Measurements from ENCODE around the gene NHS.
"Not testable (repeated sequence)": the region's sequence is repeated elsewhere in the genome, so short reads cannot be mapped to it uniquely, and the experiment has no call there.

NHS gene

DNA sequence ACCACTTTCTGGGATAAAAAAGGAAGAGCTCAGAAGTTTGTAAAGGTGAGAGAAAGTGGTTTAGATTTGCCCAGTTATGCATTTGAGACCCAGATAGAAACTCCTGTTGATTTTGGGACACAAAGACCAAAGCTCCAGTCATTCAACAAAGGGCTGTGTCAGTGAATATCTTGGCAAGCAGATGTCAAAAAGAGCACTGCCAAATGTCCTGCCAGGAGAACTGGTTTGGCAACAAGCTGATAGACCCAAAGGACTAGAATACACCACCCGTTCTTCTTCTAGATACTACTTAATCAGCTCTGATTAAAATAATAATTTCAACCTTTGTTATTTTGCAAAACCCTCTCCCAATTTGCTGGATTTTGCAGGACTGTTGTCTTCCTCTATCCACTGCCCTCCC is 121.4 kb downstream of the NHS start:
- no peak for DNase-seq (ENCODE audit: low read depth)

DNA sequence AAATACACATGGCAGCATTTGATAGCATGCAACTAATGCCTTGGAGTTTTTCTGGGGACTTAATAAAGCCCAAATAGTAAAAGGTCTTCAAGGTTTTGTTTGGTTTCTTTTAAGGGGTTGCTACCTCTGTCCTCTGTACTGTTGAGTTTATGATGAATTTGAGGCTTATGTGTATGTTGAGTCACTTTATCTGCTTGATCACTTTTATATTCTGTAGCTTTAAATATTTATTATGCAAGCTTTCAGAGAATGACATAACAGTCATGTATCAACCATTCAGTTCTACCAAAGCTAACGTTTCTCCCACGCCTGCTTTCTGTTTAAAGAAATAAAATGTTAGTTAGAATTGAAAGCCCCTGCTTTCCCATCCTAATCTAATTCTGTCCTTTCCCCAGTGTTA is 122.2 kb downstream of the NHS start:
- DNase-seq (ENCODE audit: low read depth), result no peak

DNA sequence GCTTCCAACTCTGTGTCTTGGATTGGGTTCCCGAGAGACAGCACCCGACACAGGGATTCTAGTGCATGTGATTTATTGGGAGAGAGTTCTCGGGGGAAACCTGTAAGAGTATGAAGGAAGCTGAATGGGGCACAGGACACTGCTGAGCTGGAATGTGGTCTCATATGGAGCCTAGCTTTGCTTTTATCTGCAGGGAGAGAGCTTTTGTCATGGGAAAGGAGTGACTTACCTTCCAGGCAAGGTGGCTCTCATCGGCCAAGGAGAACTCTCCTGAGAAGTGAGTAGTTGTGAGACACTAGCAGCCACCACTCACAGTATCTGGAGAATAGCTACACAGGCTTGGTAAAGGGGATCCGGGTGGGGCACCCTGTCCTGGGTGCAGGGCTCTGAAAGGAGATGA is 124.5 kb downstream of the NHS start:
- DNase-seq (ENCODE audit: low read depth), result no peak

DNA sequence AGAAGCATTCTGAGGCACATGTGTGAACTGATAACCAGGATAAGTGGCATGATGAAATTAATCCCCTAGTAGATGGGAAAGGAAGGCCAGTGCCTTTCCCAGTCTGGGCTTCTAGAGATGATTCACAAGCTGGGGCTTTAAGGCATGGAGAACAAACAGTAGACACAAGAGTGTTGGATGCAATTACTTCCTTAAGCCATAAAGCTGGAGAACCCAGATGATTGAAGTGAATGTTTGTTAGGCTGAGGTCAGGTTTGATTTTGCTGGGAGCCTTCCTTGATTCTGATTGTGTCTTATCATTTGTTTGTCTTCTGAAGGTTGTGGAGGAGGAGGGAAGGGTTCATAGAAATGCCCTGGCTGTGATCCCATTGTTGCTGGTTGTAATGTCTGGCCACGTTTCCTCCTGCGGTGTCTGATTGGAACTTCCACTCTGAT is 125.2 kb downstream of the NHS start:
- peak; percentile 68 for DNase-seq (ENCODE audit: low read depth)

DNA sequence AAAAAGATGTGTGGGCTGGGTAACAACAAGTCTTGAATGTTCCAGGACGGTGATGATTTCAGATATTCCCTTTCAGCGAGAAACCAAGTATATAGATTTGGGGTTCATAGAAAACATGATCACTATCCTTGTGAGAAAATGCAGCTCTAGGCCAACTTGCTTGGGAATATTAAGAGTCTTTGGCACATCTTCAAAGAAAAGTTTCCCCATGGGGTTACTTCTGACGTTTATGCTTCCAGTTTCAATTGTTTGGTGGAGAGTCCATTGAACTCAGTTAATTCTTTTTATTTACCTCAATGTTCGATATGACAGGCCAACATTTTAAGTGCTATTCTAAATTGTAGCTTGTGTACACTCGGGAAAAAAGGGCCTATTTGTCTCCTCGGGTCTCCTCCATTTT is 126.7 kb downstream of the NHS start:
- no peak for DNase-seq (ENCODE audit: low read depth)

DNA sequence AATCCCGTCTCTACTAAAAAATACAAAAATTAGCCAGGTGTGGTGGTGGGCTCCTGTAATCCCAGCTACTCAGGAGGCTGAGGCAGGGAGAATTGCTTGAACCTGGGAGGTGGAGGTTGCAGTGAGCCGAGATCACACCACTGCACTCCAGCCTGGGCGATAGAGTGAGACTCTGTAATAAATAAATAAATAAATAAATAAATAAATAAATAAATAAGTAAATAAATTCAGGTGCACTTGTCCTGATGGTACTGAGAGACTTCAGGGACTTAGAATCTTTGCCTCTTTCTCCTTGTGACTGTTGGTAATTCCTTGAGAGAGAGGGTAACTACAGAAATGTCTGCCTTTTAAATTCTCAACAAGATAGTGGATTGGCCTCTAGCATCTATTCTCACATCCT is 131.4 kb downstream of the NHS start:
- not testable (repeated sequence) for DNase-seq (ENCODE audit: low read depth)

DNA sequence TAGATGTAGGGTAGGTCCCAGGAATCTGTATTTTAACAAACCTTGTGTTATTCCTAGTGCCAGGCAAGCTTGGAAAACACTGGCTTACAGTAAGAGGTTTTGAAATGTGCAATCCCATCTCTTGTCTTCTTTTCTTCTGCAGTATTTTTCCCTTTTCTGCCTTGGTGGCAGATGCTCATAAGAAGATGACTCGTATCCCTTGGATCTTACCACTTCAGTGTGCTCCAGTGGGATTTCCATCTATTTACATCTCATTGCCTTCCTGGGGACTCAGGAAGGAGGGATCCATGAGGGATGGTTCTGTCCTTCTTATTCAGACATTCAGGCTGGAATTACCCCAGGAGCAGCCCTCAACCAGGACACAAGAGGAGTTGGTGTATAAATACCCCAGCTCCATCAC is 136.6 kb downstream of the NHS start:
- DNase-seq (ENCODE audit: low read depth), result no peak

DNA sequence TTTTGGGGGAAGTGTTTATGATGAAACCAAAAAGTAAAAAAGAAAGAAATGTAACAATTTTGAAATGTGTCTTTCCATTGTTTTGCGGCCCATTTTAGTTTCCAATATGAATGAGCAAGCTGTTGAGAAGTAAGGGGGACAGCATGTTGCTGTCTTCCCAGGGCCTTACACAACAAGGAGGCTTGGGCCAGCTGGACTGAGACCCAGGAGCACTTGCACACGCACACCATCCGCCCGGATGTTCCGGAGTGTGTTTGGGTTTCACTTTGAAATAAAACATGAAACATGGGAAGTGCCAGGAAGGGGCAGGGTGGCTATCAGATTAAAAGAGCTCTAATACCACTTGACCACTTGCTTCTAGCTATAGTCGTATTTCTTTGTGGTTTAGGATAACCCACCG is 144.4 kb downstream of the NHS start:
- no peak for DNase-seq (ENCODE audit: low read depth)

DNA sequence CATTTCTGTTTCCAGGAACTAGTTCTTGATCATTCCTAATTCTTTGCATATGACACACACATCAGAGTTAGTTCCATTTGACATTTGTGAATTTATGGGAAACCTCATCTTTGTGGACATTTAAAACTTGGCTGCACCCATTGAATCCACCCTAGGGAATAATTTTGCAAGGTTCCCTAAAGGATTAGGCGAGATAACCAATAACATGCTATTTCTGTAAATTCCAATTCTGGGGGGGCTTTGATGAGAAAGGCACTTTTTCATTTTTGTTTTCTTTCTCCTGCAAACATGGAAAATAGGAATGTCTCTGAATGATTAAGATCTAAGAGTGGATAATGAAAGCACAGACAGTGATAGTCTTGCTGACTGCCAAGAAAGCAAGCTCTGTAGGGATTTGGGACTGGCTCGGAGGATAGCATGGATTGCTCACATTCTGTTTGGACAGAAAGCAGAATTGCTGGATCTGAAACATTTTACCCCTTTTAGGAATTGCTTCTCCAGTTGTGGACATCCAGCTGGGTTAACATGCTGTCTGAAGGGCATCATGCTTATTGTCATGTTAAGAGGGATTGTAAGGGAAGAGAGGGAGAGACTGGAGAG is 145.1 kb downstream of the NHS start:
- no peak for DNase-seq (ENCODE audit: low read depth)

DNA sequence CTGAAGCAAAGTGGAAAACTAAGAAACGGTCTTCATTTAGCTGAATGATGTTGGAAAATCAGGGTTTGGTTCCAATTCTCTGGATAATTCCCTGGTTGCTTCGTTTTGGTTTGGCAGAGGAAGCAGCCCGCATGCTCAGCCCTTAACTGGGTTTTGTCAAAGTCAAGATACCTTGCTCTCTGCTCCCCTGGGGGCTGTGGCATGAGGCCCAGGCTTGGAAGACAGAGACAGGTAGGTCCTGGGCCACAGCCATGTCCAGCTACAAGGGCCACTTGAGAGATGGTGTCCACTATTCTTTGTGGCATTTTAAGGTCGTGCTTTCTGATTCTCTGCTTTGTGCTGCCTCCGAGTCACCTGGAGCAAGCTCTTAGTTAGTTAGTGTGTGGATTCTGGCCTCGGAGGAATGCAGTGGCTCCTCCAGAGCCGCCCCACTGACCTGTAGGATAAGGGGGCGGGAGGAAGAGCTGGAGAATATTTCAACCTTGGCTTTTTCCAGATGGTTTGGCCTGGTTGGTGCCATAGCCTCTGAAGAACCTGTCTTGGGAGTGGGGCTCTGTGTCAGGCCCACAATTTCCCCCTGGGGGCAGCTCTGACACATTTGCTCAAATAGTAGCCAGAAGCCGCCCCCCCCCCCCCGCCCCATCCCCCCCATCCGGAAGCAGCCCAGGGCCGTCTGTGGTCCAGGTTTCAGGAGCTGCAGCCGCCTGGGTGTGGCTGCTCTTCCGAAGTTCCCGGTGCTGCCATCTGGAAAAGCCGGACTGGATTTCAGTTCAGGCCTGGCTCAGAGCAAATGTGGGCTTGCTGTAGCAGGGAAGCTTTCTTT is 147.1 kb downstream of the NHS start:
- no peak for DNase-seq (ENCODE audit: low read depth)

DNA sequence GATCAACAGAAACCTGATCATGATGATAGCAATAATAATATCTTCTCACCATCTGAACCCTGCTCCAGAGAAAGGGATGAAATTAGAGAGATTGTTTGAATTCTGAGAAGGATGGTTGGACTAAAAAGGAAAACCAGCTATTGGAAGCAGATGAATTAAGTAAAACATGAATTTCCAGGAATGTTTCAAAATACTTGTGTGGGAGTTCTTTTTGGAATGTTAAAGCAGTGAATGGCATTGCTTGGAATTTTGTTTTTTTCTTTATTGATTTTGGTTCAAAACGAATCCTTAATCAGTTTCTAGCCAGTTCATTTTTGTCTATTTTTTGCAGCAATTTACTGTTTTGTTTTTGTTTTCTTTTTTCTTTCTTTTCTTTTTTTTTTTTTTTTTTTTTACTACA is 150.3 kb downstream of the NHS start:
- no peak for DNase-seq (ENCODE audit: low read depth)

DNA sequence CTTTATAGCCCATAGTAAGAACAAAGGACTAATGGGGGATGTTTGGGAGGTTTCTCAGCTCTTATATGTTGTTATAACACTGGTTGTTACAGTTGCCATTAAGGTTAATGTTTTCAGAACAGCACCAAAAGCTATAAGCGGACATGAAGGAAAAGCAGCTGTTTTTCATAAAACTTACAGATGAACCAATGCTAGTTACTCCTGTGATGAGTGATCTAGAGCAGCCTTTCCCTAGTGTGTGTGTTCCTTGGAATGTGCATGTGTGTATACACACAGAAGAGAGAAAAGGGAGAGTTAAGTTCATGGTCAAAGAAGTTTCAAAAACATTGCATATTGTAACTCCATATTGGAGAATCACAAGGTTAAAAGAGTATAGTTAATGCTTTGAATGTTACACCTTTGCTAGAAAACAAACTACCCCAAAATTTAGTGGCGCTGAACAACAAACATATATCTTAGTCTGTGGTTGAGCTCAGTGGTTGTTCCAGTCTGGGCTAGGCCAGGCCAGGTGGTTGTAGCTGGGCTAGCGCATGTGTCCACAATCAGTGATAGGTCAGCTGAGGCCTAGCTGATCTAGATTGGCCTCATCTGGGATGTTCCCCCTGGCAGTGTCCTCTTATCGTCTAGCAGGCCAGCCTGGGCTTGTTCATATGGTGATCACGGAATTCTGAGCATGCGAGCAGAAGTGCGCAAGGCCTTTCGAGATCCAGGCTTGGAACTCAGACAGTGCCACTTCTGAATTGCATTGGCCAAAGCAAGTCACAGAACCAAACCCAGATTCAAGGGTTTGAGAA is 151.0 kb downstream of the NHS start:
- DNase-seq (ENCODE audit: low read depth), result no peak

DNA sequence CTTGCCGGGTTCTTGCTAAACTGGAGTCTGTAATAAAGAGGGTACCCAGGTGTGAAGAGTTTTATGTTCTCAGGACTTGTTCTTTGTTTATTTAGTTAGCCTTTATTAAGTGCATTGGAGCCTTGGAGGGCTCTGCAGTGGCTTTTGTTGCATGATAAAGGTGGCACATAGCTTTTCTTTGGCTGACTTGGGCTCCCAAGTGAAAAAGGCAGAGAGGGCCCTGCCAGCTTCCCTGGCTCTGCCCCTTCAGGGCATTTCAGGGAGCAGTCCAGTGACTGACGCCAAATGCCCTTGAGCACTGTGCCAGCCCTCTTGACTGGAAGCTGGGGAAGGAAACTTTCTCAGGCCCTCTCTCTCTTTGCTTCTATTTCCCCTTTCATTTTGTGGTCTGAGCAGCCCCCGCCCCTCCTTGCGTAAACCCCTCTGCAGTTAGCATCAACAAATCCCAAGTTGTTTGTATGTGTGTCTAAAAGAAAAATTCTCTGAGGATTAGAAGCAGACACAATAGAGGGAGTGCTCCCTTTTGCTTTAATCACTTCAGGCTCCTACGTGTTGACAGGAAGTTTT is 152.2 kb downstream of the NHS start:
- DNase-seq (ENCODE audit: low read depth), result no peak

DNA sequence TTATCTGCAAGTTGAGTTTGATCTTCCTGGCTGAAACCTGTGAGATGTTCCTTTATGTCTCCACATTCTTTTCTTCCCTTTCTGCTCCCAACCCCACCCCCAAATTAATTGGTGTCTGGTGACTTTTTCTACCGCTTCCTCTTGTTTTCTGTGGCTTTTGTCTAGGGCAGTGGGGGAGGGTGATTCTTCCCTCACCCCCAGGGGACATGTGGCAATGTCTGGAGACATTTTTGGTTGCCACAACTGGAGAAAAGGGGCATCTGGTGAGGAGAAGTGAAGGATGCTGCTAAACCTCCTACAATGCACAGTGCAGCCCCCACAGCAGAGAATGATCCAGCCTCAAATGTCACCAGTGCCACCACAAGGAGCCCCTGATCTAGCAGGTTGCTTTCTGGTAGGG is 152.9 kb downstream of the NHS start:
- no peak for DNase-seq (ENCODE audit: low read depth)

DNA sequence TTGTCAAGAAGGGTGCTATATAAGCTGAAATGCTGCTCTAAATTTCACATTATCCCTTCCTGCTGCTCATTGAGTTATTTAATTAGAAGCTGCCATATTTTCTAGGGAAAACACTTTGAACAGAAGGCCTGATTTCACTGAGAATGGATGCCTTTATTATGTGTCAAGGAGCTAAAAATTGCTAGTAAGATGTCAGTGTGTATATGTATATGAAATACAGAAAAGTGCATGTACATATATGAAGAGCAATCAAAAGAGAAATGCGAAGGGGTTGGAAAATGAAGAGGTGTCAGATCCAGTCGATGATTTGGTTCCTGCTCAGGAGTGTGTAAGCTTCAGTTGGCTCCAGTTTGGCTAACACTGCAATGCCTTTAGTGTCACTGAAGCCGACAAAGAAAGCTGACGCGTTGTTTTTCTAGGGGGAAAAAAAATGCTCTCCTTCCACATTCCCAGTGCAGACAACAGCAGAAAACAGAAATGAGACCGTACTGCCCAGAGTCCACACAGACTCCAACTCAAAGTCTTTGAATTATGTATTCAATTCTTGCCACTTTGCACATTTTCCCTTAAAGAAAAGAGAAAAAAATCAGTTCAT is 154.2 kb downstream of the NHS start:
- DNase-seq (ENCODE audit: low read depth), result no peak

DNA sequence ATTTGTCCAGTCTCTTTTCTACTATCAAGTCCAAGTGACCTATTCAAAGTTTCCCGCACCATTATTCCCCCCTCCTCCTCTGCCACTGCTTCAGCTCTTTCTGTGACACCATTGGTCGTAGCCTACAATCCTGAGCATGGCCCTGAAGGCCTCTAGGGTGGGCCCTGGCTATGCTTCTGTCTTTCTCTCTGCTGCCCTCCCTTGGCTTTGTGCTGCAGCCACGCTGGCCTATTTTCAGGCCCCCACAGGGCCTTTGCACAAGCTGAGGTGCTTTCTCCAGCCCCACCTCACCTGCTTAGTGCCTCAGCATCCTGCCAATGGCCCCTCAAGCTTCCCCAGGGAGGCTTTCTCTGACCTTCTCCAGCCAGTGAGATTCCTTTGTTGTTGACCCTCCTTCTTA is 156.5 kb downstream of the NHS start:
- no peak for DNase-seq (ENCODE audit: low read depth)

DNA sequence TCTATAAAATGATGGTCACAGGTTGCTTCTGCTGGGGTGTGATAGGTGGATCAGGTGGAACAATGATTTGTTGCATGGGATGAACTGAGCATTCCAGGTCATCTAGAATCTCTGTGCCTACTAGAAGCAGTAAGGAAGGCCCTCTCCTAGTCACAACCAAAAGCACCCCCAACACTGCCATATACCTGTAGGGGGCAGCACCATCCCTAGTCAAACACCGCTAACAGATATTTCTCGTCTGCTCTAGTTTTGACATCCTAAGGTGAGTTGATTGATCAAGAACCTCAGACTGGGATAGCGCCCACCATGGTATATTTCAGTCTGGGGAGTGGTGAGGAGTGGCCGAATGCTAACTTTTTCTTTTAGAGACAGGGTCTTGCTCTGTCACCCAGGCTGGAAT is 160.2 kb downstream of the NHS start:
- no peak for DNase-seq (ENCODE audit: low read depth)

DNA sequence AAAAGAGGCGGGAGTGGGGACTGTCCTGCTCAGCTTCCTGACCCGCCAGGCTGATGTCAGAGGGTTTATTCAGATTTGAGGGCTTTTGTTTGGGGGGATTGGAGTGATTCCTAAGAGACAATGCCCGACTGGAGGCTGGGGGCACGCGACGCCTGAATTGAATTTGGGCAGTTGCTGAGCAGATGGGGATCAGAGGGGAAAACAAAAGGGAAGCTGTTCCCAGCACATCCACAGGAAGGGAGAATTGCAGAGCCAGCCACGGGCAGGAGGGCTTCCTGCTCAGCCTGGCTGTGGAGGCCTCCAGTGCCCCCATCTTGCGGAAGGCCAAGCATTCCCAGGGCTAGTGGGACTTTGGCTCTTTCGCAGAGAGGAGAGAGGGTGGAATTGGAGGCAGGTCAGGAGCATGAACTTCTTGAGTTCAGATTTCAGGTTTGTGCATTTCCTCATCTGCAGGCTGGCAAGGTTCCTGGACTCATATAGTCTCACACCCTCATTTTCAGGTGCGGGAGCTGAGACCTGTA is 162.8 kb downstream of the NHS start:
- no peak for DNase-seq (ENCODE audit: low read depth)

DNA sequence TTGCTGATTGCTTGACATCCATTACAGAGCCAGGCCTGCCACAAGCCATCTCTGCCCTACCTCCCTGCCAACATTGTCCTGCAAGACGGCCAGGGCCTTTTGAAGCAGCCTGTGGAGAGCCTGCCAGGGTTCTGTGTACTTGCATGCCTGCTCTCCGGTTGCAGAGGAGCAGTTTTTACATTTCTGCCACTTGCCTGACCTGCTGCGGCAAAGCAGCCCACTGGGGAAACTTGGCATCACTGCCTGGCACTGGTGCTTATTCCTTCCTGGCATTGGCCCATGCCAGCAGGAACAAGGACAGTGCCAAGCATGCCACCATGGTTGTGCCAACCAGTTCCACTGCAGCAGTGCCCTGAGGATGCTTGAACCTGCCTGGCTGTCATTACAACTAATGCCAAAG is 167.1 kb downstream of the NHS start:
- DNase-seq (ENCODE audit: low read depth), result no peak

DNA sequence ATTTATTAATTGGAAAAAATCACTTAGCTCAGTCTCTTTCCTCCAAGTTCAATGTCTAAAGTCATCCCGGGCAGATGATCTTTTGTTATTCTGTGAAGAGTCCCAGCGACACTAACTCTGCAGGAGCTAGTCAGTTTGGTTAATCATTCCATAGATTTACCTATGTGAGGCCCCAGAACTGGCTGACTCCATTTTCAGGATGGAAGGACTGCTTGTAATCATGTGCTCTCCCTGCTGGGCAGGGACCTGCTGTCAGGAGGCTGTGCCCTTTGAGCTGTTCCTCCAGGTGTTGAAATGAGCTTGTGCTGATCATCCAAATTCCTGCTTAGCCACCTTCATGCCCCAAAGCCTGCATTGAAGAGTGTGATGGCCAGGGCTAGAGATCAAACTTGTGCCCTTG is 169.8 kb downstream of the NHS start:
- DNase-seq (ENCODE audit: low read depth), result no peak

DNA sequence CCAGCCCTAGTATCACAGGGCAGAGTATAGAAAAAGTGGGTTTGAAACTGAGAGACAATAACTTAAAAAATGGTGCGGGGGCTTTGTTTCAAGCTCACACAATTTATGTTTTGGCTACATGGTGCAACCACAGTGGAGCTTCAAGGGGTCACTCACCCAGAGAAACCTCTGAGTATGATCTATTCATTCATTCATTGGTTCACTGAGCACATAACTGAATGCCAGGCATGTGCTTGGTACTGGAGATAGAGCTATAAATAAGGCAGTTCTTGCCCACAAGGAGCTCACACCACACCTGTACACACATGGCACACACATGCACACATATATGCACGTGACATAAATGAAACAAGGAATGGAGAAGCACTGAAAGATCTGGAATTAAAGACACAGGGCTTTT is 171.4 kb downstream of the NHS start:
- no peak for DNase-seq (ENCODE audit: low read depth)

DNA sequence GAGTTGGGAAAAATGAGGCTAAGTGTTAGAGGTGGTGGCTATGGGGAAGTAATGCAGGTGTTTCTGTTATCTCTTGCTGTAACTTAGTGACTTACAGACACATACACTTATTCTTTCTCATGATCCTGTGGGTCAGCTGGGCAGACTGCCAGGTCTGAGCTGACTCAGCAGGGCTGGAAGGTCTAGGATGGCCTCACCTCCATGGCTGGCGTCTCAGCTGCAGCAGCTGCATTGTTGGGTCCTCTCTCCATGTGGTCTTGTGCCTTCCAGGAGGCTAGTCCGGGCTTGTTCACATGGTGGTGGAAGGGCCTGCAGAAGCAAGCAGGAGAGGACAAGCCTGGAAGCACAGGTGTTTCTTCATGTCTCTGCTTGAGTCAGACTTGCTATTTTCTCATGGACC is 172.7 kb downstream of the NHS start:
- DNase-seq (ENCODE audit: low read depth), result peak; percentile 31
